HFF-Myc (cell line): ENCODE measurements around the gene MYO5B.

ENCODE experiments used
- DNase-seq: peaks from one replicate; pipeline ENCODE4 v3.0.0-alpha.2; 2011; ENCODE audit warnings: low read depth; ENCODE audit errors: extremely low read depth
- H3K4me3 ChIP-seq: replicated peaks from 2 replicates; pipeline ENCODE4 v1.5.1; 2011; ENCODE audit warnings: low read depth, mild to moderate bottlenecking, control low read depth, low read length
- CTCF ChIP-seq: IDR thresholded peaks from 2 replicates; pipeline ENCODE4 v1.5.1; 2012; ENCODE audit warnings: mild to moderate bottlenecking, low read depth, low read length, control low read depth; ENCODE audit errors: missing control alignments

MYO5B gene

GRCh38 chr18:49827996-49828395 lies 367.0 kb downstream of the MYO5B start:
- DNase-seq, result no peak
- TF ChIP-seq CTCF, result no peak
- no peak overlapping the region for H3K4me3 ChIP-seq

GRCh38 chr18:49819823-49820671 lies 374.9 kb downstream of the MYO5B start:
- DNase-seq, result no peak
- no peak overlapping the region for H3K4me3 ChIP-seq
- TF ChIP-seq CTCF, result no peak

- H3K4me3 ChIP-seq, result no peak overlapping the region
- no peak for DNase-seq
- no peak for TF ChIP-seq CTCF
Observed at GRCh38 chr18:49819071-49819662, 375.8 kb downstream of the MYO5B start.

GRCh38 chr18:49817947-49818346 lies 377.0 kb downstream of the MYO5B start:
- DNase-seq, result no peak
- no peak overlapping the region for H3K4me3 ChIP-seq
- no peak for TF ChIP-seq CTCF

GRCh38 chr18:49815927-49816326 lies 379.0 kb downstream of the MYO5B start:
- H3K4me3 ChIP-seq, result no peak overlapping the region
- TF ChIP-seq CTCF, result no peak
- DNase-seq, result no peak

- no peak for TF ChIP-seq CTCF
- H3K4me3 ChIP-seq, result peak overlapping the region; percentile 66
- DNase-seq, result no peak
Observed at GRCh38 chr18:49814147-49814499, 380.8 kb downstream of the MYO5B start.
